ENCODE results near the gene MARCHF10.

The MARCHF10 gene

DNA sequence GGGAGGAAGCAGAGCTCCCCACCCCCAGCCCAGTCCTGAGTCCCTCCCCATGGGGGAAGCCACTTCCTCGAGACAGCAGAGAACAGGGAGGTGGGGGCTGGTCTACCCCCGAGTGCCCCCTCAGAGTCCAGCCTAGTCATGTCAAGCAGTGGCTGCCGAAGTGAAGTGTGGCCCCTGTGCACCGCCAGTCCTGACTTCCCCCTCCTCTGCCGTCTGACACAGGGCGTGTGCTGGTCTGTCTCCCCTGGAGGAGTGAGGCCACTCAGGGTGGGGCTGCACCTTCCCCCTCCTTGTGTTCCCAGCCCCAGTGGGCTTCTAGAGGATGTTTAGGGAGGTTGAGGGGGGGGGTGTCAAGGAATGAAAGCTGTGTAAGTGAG is 133.8 kb downstream of the MARCHF10 start:
- no peak for DNase-seq

DNA sequence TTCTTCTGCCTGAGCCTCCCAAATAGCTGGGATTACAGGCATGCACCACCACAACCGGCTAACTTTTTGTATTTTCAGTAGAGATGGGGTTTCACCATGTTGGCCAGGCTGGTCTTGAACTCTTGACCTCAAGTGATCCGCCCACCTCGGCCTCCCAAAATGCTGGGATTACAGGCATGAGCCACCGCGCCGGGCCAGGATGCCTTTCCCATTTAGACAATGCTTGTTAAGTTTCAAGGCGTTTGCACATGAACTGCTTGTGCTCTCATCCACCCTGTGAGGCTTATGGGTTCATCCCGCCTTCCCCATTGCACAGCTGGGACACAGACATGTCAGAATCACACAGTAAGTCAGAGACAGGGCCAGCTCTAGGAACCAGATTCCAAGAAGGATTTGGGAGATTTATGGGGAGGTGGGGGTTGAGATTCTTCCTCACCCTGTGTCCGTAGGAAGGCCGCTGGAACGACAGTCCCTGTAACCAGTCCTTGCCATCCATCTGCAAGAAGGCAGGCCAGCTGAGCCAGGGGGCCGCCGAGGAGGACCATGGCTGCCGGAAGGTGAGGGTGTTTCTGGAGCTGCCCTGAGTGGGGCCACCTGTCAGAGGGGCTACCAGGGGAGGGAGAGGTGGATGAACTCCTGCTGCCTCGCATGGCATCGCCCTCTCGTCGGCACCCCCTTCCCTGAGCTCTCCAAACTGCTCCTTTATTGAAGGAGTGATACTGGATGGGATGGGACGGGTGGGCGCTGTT is 134.3 kb downstream of the MARCHF10 start:
- DNase-seq = no peak

DNA sequence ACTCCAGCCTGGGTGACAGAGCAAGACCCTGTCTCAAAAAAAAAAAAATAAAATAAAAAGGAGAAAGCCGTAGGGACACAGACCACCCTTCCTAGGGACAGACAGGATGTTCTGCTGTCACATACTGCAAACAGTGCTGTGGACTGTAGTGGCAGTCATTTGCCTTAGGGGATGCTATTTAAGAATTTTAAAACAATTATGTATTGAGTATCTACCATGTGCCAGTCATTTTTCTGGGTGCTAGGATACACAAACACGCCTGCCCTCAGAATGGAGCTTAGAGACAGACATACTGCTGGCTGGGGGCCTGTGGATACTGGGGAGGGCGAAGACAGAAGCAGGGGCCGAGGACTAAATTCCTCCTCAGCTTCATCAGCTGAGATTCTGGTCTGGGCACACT is 135.2 kb downstream of the MARCHF10 start:
- no peak for DNase-seq

DNA sequence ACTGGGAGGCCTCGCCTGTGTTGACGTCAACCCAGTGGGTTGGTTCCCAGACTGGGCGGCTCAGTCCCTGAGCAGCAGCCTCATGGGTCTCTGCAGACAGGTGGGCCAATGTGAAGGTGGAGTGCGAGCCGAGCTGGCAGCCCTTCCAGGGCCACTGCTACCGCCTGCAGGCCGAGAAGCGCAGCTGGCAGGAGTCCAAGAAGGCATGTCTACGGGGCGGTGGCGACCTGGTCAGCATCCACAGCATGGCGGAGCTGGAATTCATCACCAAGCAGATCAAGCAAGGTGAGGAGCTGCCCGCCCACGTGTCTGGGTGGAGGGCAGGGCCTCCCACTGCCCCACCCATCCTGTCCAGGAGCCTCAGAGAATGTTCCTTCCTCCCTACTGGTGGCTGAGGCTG is 136.6 kb downstream of the MARCHF10 start:
- DNase-seq = no peak

DNA sequence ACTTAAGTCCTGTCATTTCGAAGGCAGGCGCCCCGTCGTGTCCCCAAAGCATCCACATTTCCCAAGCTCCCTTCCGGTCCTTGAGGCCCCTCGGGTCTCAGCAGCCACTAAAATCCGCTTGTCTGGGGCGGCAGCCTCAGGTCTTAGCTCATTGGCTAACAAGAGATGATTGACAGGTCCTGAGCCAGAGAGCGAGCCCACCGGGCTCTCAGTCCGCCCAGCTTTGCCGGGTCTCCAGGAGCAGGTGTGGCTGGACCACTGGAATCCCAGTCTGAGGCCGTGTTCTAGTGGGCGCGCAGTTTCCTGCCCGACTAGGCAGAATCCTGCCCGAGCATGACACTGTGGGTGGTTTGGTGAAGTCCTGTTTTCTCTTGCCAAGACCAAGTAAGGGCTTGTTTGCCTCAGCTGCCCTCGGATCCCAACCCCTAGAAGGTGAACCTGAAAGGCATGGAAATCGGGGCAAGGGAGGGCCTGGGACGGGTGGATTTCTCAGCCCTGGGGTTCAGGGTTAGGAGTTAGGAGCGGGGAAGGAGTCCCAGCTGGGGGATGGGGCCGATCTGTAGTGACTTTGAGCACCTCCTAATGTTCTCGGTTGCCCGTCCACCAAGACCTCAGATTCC is 137.8 kb downstream of the MARCHF10 start:
- no peak for DNase-seq

DNA sequence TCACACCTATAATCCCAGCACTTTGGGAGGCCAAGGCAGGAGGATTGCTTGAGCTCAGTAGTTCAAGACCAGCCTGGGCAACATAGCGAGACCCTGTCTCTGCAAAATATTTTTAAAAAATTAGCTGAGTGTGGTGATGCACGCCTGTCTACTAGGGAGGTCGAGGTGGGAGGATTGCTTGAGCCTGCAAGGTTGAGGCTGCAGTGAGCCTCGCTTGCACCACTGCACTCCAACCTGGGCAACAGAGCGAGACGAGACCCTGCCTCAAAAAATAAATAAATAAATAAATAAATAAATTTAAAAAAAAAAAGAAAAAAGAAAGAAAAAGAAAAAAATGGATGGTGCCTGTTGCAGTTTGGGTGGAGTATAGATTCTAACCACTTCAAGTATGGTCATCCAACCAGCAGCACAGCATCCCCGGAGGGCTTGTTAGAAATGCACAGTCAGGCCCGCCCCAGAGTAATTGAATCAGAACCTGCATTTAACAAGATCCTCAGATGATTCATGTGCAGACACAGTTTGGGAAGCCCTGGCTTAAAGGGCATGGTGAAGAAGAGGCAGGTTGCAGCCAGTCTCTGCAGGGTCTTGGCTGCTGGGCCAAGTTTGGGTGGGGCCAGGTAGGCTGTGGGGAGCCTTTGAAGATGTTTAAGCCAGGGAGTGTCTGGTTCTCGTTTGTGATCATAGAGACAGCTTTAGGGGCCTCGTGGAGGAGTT is 139.9 kb downstream of the MARCHF10 start:
- DNase-seq = no peak

DNA sequence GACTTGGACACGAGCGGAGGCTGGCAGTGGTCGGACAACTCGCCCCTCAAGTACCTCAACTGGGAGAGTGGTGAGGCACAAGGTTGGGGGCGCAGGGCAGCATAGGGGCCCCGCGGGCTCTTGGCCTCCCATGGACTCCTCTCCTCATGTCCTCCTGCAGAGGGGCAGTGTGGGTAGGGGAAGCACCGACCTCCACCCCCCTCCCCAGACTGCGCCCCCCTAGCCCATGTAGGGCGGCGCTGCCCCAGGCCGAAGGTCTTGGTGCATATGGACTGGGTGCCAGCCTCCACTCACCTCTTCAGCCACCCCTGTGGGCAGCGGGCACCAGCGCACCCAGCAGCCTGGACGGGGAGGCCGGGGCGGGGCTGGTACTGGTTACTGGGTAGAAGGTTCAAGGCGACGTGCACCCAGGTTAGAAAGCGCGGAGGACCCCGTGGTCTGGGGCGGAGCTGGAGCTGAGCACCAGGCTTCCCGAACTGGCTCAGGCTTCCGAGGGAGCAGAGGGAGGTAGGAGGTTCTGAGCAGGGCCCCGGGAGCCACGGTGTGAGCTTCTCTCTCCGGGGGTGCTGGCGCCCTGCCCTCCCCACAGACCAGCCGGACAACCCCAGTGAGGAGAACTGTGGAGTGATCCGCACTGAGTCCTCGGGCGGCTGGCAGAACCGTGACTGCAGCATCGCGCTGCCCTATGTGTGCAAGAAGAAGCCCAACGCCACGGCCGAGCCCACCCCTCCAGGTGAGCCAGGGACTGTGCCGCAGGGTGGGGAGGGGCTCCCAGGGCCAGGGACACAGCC is 141.1 kb downstream of the MARCHF10 start:
- no peak for DNase-seq

DNA sequence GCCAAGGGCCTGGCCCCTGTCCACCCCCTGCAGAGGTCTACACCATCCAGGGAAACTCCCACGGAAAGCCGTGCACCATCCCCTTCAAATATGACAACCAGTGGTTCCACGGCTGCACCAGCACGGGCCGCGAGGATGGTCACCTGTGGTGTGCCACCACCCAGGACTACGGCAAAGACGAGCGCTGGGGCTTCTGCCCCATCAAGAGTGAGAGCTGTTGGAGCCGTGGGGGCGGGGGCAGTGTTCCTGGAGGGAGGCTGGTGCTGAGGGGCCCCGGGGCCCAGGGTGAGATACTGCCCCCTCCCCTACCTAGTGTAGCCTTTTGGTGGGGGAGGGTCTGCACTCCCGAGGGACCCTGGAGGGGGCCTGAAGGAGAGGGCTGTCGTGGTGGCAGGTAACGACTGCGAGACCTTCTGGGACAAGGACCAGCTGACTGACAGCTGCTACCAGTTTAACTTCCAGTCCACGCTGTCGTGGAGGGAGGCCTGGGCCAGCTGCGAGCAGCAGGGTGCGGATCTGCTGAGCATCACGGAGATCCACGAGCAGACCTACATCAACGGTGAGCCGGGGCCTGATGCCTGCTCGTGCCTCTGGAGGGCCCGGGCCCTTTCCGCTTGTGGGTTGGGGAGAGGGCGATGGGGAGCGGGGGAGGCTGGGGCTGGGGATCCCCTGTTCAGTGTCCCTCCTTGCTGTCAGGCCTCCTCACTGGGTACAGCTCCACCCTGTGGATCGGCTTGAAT is 141.9 kb downstream of the MARCHF10 start:
- no peak for DNase-seq

DNA sequence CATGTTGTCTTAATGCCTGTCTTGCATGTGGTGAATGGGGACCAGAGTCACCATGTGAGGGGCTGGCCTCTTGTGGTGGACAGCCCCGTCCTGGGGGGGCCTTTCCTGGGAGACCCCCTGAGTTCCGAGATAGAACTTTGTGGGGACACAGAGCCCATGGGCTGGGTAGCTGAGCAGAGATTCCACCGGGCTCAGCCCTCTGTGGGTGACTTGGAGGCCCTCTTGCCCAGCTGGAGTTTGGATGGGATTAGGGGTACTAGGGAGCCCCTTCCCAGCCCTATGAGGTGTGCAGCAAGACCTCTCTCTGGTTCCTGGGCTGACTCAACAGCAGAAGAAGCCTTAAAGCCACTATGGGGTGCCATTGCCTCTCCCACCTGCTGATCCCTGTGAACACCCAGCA is 142.5 kb downstream of the MARCHF10 start:
- no peak for DNase-seq

DNA sequence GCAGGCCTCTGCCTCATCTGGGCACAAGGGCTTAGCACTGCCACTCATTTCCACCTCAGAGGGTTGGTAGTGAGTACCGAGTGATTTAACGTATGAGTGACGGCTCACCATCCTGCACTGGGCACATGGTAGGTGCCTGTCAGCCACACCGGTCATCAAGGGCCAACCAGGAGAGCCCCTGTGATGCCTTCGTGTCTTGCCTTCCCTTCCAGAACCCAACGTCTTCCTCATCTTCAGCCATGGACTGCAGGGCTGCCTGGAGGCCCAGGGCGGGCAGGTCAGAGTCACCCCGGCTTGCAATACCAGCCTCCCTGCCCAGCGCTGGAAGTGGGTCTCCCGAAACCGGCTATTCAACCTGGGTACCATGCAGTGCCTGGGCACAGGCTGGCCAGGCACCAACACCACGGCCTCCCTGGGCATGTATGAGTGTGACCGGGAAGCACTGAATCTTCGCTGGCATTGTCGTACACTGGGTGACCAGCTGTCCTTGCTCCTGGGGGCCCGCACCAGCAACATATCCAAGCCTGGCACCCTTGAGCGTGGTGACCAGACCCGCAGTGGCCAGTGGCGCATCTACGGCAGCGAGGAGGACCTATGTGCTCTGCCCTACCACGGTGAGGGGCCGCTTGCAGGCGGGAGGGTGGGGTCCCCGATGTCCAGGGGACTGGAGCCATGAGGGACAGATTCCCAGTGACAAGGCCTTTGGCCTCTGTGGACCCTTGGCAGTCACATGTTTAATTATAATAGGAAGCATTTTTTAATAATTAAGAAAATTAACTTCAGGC is 143.6 kb downstream of the MARCHF10 start:
- no peak for DNase-seq

DNA sequence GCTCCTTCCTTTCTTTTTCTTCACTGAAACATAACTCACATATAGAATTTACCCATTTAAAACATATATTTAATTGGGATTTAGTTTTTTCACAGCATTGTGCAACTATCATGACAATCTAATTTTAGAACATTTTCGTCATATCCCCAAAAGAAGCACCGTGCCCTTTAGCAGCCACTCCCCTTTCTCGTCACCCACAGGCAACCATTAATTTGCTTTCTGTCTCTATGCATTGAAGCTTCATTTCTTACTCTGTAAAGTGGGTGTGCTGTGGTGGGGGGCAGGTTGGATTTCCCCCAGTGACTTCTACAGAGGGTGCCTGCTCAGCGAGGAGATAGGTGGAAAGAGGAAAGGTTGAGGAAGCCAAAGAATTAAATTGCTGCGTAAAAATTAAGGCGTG is 144.8 kb downstream of the MARCHF10 start:
- no peak for DNase-seq

DNA sequence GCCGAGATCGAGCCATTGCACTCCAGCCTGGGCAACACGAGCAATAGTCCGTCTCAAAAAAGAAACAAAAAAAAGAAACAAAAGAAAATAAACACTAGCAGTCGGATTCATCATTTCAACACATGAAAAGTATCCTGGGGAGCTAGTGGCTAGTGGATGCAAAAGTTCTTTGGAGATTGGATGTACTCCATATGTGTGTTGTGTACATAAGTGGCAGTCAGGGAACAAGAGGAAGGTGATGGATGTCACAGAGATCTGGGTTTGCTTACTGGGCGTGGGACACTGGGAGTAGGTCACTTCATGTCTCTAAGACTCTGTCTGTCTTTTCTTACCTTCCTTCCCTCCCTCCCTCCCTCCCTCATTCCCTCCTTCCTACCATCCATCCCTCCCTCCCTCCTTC is 145.3 kb downstream of the MARCHF10 start:
- DNase-seq = no peak

DNA sequence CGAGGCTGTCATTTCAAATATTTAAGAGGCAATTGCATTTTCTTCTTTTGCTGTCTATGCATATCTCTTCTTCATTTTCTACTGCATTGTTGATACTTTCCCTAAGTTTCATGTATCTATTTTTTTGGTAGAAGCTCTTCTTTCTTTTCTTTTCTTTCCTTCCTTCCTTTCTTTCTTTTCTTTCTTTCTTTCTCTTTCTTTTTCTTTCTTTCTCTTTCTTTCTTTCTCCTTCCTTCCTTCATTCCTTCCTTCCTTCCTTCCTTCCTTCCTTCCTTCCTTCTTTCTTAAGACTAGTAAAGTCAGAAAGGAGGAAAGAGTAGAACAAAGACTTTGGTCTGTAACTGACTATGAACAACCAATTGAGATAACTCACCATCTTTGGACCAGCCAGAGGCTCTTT is 146.8 kb downstream of the MARCHF10 start:
- DNase-seq = no peak

DNA sequence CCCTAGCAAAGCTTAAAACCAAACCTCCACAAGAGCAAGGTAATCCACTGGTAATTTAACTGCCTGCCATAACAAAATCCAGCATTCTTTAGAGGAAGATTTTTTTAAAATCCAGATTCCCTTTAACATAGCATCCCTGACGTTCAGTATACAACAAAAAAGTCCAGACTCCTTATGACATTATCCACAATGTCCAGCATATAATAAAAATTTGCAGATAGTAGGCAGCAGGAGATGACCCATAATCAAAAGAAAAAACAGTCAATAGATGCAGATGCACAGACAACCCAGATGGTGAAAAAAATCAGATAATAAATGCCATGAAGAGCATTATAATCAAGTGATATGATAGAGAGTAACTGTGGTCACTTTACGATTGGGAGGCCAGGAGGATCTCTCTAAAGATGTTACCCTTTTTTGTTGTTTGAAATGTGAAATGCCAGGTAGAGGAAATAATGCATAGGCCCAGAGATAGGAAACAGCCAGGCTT is 147.4 kb downstream of the MARCHF10 start:
- DNase-seq = no peak

DNA sequence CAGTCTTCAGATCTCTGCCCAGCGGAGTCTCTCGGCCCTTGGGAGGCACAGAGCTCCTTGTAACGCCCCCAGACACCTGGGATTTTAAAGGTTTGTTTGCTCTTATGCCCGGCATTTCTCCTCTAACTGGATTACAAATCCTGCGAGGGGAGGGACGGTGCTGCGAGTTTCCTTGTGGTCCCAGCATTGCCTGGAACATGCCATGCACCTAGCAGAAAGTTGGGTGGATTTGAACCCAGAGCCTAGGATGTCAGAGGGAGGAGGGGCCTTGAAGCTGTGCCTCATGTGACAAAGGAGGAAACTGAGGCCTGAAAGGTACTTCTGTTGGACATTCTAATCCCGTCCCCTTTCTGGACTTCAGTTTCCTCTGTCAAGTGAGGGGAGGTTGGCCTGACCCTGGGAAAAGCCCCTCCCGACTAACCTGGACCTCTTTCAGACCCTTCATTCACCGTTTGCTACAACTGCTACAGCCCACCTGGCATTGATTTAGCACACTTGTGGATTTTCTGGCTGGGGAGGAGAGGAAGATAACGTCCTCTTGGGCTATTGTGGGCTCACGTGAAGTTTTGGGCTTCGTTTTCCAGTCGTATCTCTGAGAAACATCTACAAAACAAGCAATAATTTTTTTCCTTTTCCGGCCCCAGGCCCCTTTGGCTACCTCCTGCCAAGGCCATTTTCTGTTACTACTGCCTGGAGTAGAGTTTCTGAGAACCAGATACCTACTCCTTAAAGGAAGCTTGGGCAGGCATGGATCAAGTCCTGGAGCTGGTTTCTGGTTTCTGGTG is 149.8 kb downstream of the MARCHF10 start:
- DNase-seq = no peak

DNA sequence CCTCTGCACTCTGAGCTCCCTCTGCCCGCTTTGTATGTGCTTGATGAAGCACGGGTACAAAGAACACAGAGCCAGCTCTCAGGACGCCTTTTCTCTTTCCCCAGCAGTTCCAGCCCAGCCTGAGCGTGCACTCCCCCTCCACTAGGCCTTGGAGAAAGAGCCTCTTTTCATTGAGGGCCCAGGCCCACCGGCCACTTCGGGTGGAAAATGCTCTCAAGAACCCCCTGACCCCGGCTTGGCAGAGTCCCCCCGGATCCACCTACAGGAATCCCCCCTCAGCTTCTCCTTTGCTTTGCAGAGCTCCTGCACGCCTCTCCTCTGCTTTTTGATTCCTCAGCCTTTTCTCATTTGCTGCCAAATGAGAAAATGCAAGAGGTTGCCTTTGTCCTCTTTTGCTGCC is 150.4 kb downstream of the MARCHF10 start:
- no peak for DNase-seq

DNA sequence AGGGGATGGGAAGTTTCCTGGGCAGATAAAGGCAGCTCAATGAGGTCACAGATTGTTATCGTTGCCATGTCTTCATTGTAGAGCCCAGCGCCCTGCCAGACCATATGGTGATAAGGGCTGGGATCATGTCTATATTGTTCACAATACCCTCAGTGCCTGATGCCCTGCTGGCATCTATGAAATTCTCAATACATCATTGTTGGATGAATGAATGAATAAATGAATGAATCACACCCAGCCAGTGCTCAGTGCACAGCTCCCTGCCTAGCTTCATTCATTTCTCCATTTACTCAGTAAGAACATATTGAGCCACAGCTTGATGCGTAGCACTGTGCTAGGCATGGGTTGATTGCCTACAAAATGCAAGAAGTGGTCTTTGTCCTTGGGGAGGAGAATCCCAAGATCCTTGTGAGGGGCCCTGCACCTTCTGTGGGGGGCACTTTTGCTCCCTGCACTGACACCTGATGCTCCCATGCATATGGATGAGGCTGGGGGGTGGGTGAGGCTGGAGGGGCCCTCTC is 150.9 kb downstream of the MARCHF10 start:
- DNase-seq = no peak

DNA sequence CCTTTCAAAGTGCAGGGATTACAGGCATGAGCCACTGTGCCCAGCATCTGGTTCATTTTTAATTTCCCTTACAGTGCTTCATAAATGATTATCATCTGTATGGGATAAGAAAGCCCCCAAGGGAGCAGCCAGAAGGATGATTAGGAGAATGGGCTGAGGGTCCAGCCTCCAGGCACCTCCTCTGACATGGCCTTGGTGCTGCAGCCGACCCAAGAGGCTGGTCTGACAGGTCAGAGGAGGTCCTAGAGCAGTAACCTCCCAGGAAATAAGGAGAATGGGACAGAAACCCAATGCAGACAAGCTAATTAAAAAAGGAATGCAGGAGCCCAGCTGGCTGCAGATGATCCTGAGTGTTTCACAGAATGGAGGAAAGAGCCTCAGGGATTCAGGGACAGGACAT is 151.7 kb downstream of the MARCHF10 start:
- DNase-seq = no peak

DNA sequence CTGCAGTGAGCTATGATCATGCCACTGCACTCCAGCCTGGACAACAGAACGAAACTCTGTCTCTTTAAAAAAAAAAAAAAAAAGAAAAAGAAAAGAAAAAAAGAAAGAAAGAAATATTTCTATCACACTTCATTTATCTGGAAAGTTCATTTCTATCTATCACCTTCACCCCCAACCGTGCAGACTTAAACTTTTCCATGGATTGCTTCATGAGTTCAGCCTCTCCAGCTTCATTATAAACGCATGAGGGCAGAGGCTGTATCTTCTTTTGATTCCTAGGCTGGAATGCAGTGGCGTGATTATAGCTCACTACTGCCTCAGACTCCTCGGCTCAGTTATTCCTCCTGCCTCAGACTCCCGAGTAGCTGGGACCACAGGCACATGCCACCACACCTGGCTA is 152.5 kb downstream of the MARCHF10 start:
- DNase-seq = no peak

All from activated CD8-positive, alpha-beta memory T cell treated with anti-CD3 and anti-CD28 coated beads for 24 hours (primary cell).